Keratinocyte (primary cell): ENCODE measurements around the gene L3MBTL4.

ENCODE experiments used
- CTCF ChIP-seq, 3 experiments: IDR thresholded peaks in 1 of 3; conservative IDR thresholded peaks in 1 of 3; optimal IDR thresholded peaks in 1 of 3; 2 replicates in 2 of 3; 3 replicates in 1 of 3; pipeline versions ENCODE3 to v1.5.1; 2011; ENCODE audit warnings: low read length in 3 of 3, mild to moderate bottlenecking in 3 of 3, moderate library complexity in 2 of 3, control low read depth in 1 of 3, inconsistent platforms in 1 of 3; ENCODE audit not compliant: insufficient read depth in 2 of 3; ENCODE audit errors: extremely low read depth in 1 of 3
- EZH2 ChIP-seq: IDR thresholded peaks from one replicate; pipeline ENCODE4 v1.6.1; 2012; ENCODE audit warnings: inconsistent platforms, mild to moderate bottlenecking, low read length, moderate library complexity

DNA sequence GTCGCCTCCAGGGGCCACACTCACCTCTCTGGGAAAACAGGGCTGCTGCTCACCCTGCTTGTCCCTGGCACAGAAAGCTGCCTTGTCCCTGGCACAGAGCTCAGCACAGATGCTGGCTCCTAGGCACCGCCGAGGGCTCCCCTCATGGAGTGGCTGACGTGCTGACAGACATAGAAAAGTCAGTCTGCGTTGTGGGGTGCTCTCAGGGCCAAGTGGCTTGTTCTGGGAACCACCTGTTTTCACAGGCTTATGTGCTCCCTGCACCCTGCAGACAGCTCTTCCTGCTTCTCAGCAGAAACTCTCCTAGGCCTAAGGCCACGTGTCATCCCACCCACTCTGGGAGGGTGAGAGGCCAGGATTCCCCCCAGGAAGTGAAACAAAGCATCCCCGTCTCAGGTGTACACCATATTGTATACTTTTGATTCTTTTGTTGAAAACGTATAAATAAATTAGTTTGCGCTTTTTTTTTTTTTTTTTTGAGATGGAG is 434.7 kb downstream of the L3MBTL4 start:
- TF ChIP-seq CTCF (optimal IDR thresholded peaks at IDR 0.05 in 1 of 3, IDR thresholded peaks at IDR 0.05 in 1 of 3, conservative IDR thresholded peaks at IDR 0.05 in 1 of 3; ENCODE audit: extremely low read depth in 1 of 3, insufficient read depth in 2 of 3, low read length in 3 of 3) (no peak), EZH2 (no peak)
